Stimulated activated naive CD4-positive, alpha-beta T cell (primary cell): ENCODE data around the gene TTC28.

Source experiments
- DNase-seq, 6 experiments: peaks; one replicate each; lab custom pipeline; 2025; lab: John Stamatoyannopoulos, UW

TTC28 gene

DNA sequence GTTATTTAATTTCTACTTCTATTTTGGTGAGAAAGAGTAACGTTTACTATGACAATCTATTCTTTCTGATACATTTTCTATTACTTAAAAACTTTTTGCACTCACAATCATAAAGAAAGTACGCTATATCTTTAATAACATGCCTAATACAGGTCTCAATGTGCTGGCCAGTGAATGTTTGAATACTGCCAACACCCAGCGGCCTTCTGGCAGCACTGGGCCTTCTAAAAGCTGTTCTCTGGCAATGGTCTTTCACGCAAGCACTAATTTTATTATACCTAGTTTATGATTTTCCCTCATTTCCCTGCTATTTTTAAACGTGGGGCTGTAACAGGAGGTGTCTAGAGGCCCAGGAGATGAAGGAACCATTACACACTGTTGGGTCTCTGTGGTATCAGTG lies 410.8 kb downstream of the TTC28 start:
- no peak for DNase-seq

DNA sequence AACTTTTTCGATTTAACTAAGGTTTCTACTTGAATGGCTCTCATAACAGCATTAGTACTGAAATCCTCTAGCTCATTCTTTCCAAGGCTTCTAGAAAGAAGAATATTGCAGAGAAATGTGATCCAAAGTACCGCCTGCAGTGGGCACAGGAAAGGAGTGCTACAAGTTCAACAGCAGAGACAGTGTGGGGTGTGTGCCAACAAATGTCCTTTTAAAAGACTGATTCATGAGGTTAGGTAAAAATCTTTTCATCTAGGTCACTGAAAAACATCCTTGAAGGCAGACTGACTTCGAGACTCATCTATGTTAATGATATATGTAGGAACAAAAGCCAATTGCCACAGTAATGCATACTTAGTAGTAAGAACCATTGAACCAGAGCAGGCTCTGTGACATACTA lies 411.5 kb downstream of the TTC28 start:
- DNase-seq: no peak

DNA sequence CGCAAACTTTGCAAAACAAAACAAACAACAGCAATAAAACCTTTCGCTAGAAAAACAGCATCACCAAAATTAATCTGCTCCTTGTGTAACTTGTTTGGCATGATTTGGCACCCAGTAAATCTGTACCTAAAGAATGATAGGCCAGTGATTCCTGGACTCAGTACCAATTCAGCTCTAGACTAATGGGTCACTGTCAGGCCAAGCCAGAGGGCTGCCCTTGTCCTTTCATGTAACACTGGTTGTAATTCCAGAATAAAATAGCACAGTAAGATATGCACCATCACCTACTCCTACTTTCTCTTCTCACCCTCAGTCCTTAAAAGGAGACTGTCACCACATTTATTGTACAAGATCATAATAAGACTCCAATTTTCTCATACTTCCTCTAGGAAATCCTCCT lies 419.0 kb downstream of the TTC28 start:
- DNase-seq: no peak

DNA sequence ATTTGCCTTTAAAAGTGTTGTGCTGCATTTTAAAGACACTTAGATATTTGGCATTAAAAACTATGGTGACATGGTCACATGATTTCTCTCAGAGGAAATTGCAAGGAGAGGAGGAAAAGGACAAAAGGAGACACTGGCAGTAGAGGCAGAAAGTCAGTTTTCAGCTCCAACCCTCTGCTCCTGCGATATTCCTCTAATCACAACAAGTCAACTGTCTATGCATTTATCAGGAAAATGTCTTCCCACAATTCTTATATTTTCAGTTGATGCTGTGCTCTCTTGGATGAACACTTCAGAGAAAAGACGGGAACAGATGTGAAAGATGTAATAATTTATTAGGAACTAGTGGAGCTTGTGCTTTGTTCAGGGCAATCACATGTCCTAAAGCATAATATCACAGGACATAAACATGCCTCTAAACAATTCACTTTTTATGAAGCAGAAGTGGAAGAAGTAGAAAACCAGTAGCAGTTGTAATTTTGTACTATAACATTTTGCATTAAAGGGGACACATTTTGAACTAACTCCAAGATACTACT lies 419.8 kb downstream of the TTC28 start:
- DNase-seq: no peak

DNA sequence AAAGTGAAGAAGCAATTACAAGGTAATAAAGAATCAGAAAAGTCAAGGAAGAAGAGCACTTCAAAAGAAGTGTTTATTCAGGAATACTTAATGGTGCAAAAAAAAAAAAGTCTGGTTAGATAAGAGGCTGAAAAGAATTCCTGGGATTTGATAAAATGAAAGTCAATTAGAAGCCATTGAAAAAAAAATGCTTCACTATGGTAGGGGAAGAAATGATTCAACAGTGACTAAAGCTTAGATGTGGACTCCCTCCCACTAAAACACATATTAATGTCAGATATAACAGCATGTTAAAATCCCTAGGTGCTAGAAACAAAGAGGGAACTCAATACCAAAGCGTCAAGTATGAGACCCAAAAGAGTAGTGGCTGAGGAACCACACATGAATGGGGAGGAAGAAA lies 425.2 kb downstream of the TTC28 start:
- DNase-seq: no peak

DNA sequence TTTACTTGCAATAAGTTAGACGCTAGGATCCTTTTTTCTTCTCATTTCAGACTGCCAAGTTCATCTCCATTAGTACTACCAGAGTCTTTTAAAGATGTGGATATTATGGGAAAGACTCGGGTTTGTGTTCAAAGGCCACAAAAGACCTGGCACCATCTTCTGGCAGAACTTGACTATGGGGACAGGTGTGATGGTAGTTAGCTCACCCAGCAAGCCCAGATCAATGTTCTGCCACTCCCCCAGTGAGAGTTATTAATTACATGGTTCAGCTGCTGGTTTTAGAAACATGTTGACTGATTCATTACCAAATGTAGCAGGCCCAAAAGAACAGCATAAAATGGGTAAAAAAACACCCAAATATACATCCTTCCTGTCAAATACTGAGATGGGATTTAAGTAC lies 427.1 kb downstream of the TTC28 start:
- no peak for DNase-seq

DNA sequence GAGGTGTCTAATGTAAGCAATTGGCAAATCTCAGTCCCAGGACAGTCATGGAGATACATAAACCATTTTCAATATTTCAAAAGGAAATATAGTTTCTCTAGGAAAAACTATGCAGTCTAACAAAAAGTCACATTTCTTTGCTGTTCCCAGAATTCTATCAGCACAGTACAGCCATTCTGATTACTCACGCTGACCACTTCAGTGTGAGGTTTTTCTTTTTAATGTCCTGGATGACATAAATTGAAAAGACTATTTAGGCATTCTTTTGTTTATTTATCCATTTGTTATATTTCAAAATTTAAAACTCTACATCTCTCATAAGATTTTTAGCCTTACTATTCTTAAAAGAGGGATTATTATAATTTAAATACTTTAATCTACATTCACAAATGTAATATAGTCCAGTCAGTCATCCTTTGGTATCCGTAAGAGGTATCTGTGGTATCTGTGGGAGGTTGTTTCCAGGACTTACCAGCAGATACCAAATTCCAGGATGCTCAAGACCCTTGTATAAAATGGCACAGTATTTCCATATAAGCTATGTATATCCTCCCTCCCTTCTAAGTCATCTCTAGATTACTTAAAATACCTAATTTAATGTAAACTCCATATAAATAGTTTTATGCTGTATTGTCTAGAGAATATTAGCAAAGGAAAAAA lies 429.5 kb downstream of the TTC28 start:
- no peak for DNase-seq

DNA sequence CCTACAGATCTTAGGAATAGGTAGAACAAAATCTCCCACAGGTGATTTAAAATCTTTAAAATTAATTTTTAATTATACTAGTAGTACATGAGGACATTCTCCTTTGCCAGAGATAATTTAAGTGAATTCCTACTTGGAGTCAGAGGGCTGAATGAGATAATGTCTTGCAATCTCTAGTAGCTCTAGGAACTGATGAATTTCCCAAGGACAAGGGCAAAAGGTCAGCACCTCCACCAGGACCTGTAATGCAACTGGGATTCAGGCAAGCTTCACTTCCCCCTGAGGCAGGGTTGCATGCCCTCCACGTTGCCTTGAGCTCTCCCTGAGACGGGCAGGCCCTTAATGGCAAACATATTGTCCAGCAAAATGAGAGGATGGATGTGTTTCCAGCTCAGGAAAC lies 430.2 kb downstream of the TTC28 start:
- no peak for DNase-seq

DNA sequence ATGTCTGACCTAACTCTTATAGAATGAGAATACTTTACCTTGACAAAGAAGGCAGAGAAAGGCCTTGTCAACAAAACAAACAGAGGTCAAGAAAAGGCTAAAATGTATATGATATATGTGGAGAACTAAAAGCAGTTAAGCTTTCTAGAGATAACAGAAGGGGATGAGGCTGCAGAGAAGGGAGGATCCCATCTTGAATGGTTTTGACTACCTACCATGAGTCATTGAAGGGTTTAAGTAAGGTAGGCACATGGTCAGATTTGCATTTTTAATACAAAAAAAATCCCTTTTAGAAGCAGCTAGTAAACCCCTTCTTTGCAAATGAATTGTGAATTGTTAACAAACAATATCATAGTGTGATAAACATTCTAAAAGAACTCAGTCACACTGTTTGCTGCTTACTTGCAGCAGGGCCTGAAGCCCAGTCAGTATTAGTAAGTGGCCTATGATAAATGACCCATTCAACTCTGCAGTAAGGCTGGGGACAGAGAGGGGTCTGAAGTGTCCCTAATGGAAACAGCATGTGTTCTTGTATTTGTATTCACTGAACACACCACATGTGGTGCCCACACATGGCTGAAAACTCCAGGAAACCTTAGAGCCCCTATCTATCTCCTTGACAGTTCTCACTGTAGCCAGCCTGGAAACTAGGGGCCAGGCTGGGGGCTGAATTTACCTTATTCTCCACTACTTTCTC lies 431.8 kb downstream of the TTC28 start:
- DNase-seq: no peak

DNA sequence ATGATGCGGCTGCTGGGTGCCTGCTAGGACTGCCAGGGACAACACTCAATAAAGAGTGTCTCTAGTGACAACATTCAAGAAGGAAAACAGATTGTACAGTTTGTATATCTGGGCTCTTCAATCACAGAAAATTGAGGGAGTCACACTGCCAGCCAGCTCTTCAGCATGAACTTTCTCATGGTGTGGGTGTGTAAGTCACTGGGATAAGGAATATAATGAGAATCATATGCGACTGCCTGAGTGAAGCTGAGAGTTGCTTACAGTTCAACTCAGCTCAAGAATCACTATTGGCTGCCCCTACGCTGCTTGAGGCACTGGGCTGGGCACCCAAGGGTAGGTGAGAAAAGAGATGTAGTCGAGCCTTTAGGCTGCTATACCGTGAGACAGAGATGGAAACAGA lies 432.5 kb downstream of the TTC28 start:
- DNase-seq: no peak

DNA sequence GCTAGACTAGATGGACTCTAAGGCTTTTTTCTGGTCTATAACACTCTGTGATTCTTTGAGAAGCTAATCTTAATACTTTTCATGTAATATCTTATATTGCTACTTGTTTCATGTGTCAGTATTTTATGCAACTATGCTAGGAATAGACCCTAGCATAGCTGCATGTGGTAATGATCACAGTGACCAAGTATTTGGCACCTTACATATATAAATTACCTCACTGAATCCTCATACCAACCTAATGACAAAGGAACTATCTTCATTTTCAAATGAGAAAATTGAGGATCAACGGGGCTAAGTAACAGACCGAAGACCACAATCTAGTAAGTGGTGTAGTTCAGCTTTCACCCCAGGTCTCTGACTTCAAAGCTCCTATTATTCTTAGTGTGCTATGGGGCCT lies 433.2 kb downstream of the TTC28 start:
- no peak for DNase-seq

DNA sequence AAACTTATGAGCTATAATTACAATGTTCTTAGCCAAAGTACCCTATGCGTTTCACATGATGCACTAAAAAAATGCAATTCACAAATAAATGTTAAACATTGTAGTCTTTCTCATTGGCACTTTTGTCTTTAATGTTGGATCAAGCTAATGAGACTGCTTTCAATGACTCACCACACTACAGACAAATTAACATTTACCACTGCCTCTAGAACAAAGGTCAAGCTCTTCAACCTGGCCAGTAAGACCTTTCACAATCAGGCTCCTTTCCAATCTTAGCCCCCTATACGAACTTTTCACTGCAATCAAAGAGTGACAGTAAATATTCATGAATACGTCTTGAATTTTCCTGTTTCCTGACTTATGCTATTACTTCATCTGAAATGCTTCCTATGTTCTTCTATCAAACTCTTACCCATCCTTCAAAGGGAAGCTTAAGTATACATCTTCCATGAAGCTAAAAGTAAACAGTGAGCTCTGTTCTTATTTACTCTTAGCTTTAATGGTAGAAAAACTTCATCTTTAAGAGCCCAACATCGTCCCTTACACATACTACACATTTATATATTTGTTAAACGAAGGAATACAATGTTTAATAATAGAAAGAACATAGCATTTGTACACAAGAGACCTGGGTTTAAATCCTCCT lies 433.9 kb downstream of the TTC28 start:
- no peak for DNase-seq

DNA sequence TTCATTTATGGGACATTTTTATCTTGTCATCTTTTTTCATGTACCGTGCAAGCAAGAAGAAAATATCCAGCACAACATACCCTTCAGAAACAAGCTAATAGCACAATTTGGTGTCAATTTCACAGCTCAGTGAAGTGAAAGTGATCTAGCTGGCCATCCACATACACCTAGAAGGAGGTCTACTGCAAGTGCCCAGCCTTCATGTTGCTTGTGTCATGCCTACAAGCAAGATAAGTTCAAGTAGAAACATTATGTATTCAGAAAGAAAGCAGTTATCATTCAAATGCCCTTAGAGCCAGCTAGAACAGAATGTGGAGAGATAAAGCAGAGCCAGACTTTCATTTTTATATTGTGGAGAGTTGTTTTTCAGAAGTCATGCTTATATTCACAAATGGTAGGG lies 434.9 kb downstream of the TTC28 start:
- DNase-seq: no peak

DNA sequence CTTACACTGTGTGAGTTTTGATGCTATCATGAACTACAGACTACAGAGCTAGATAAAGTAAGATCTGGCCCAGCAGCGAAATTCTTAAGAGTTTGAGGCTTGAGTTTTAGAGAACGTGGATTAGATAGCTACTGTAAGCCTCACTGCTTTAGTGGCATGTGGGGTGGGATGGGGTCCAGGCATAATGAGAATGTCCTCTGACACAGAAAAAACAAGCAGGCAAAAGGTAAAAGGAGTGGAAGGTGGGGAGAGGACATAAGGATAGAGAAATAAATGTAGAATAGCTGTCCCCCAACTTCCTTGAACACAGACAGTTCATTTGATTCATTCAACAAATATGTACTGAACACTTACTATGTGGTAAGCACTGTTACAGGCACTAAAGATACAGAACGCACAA lies 436.1 kb downstream of the TTC28 start:
- DNase-seq: no peak

DNA sequence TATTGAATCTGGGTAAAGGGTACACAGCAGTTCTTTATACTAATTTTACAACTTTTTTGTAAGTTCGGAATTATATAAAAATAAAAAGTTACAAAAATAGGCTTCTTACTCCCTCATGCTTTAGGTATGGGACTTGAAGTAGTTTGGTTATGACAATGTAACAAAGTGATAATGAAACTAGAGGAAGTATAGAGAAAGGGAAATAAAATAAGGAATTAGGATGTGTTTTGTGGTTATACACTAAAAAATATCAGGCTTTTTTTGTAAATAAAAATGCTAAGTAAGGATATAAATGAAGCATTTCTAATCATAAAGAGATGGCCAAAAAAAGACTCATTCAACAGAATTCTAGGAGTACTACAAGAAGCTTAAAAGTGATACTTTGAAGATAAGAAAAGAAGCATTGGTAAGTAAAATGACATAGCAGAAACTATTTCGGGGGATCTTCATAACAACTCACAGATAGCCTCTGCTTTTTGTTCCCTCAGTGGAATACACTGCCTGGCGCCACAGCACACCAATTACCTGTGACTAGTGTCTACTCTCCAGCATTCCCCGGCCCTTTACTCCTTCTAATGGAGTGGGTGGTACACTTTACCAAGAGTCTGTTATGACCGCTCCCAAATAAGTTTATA lies 437.9 kb downstream of the TTC28 start:
- no peak for DNase-seq

DNA sequence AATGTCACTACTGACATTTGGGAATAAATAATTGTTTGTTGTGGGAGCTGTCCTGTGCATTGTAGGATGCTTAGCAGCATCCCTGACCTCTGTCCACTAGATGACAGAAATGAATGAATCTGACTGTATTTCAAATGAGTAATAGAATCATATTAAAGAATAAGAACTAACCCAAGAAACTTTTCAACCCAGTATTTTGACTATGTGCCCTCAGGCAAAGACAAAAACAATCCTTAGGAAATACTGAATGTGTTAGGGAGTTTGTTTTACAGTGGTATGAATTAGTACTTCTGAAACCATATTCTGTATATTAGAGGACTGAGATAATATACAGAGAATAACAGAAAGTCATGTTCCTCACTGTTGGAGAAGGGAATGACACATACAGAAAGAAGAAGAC lies 439.7 kb downstream of the TTC28 start:
- no peak for DNase-seq

DNA sequence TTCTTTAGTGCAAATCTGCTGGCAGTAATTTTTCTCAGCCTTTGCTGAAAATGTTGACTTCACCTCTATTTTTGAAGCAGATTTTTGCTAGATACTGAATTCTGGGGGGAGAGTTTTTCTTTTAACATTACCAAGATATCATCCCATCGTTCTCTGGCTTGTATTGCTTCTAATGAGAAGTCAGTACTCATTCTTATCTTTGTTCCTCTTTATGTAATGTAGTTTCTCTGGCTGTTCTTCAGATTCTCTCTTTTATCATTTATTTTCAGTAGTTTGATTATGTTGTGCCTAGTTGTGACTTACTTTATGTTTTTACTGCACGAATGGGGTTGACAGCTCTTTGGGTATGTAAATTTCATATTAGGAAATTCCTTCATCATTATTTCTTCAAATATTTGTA lies 441.9 kb downstream of the TTC28 start:
- DNase-seq: no peak

DNA sequence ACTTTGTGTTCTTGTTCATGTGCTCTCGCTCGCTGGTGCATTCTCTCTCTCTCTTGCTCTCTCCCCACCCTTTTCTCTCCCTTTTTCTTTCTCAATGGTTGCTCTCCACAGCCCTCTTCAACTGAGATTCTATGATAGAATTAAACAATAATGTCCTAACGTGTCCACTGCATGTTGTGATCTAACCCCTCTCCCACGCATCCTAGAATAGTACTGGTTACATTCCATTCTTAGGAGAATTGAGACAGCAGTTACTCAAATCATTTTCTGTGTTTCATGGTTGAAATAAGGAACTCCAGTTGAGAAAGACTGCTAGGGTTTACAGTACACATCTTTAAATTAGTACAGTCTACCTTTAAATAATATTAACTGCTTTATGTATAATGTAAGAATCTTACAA lies 442.5 kb downstream of the TTC28 start:
- no peak for DNase-seq

DNA sequence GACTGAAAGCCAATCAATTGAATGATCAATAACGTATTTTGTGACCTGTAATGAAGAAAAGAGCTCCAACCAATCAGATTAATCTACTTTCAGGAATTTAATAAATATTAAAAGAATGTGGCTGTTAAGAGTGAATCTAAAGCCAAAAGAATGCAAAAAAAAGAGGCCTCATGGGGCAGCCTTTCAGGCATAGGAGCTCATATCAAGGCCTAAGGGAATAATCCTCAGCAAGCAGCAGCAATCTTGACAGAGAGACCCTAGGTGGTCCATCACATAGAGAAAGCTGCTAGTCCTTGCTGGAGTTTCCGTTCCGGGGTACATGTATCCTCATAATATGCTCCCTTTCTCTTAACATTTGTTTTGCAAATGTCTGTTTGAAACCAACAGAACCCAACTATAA lies 447.4 kb downstream of the TTC28 start:
- DNase-seq: no peak

DNA sequence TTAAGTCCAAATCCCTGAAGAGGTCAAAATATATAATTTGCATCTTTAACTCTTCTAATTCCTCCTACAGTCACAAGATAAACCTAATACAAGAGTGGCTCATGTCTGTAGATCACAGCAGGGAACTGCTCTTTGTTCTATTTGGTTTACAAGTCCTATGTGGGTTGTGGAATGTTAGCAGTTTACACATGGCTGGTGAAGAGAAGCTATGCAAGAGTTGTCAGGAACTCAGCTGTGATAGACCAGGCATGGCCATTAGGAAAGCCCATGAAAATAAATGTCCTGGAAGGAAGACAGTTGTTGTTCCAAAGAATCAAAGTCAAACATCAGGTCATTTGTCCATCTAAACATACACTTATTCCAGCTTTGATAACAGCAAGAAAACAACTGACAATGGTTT lies 448.2 kb downstream of the TTC28 start:
- no peak for DNase-seq

DNA sequence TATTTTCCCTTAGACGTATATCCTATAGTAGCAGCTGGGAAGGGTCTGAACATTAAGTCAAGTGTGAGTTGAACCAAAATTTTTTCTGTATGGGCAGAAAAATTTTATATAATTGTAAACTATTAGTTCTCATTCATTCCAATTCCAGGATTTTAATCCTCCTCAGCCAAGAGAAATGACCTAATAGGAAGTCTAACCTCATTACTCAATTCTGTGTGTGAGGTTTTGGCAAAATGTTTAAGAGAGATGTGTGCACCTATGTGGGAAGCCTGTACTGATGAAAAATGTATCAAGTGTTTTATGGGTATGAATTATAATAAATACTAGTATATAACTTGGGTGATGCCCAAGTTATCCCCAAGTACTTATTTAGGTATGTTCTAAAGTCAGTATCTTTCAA lies 449.0 kb downstream of the TTC28 start:
- DNase-seq: no peak

DNA sequence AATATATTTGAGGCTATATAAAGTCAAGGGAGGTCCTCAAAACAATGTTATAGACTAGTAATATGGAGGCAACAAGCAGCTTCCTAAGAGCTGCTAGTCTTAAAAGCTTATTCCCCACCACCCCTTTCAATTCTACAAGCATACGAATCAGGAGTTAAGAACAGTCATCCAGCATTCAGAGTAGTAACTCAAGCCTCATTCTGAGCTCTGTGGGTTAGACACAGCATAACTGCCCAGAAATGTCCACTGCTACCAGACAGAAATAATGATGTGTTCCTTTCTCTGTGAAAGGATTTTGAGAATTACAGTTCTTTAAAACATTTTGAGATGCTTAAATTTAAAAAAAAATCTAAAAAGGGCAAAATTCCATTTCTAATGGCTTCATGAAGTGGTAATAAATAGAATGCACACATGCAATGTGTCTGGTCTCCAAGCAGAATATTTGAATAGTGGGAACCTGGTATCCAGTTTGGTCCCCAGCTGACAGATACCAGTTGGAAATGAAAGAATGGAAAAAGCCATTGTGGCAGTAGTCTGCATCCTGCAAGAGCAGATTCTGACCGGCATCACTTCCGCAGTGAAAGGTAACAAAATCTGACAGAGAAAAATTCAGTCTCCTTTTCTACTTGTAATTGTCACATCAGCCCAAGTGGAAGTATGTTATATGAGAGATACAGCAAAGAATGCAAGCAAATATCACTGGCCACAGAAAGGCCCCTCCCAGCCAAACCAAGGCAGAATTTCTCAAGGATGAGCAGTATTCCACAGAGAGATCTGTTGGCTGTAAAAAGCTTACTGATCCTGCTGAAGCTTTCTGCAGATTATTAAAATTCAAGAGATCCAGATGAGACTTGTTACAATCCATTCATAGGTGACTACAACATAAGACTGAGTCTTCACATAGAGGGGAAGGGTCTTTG lies 449.8 kb downstream of the TTC28 start:
- no peak for DNase-seq
